GM18511 (cell line): Measurements from ENCODE around the gene KCNAB1.
"Not testable (repeated sequence)": the region's sequence is repeated elsewhere in the genome, so short reads cannot be mapped to it uniquely, and the experiment has no call there.

Experiments
- ATAC-seq: cut with Tn5 transposase; IDR thresholded peaks from one replicate; pipeline ENCODE4 v1.9.1; 2021; ENCODE audit warnings: mild to moderate bottlenecking, moderate library complexity; ENCODE audit not compliant: unreplicated experiment

KCNAB1 gene

DNA sequence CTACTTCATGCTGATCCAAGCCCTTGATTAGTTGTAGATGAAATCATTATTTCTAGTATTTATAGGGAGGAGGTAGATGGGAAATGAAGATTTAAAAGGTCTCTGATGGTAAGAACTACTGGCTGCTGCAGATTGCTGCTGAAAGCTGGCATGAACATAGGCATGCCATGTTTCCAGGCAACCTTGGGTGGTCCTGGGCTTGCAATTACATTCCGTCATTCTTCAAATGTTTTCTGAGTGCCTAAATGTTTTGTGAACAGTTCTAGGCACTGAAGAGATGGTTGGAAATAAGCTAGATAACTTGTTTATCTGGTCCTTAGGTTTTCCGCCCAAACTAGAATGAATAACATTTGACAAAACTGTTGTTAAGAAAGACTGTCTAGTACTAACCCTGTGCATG, 95.8 kb downstream of the KCNAB1 start:
- ATAC-seq: no peak

DNA sequence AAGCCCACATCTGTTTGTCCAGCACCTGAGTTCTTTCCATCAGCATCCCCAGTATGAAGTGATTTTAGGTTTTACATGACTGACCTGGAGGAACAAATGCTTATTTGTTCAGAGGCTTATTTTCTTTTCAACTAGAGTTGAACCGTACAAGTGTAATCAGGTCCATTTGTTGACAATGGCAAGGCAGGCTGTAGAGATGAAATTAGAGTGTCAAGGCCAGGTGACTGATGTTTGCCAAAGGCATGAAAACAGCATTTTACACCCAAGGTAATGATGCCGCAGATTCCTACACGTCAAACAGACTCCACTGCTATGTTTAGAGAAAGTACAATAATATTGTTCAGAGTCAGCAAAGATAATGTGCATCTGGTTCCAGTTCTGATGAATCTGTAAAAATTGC, 96.5 kb downstream of the KCNAB1 start:
- ATAC-seq: no peak

DNA sequence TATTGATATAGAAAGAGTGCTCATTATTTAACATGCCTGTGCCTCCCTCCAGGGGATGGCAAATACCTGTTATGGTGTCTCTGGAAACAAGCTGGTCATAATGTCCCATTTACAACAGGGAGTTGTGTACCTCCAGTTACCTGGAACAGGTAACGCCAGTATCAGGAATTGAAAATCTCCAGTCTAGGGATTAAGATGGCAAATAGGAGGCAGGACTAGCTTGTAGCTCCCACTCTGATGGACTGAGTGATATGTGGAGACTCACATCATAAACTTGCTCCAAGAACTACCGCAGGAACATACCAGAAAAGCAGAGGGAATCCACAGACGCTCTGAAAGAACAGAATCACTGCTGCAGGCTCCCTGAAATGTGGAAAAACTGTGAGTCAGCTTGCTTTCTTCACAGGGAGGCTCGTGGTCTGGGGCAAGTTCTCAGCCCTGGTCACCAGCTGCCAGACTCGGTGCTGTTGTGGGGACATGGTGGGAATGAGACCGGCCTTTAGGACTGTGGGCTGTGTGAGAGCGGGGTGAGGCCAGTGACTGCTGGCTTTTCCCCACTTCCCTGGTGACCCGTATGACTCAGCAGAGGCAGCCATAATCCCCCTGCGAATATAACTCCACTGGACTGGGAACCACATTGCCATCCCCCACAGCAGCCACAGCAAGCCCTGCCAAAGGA, 97.4 kb downstream of the KCNAB1 start:
- ATAC-seq: no peak

DNA sequence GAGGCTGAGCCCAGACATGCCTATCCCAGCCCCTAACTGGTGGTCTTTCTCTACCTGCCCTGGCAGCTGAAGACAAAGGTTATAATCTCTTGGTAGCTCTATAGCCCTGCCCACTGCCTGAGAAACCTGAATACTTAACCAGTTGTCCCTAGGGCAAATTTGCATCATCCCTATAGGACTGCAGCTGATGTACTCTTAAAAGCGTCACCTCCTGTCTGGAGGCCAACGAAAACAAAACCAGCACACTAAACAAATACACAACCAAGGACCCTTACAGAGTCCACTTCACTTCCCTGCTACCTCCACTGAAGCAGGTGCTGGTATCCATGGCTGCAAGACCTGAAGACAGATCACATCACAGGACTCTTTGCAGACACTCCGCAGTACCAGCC, 98.0 kb downstream of the KCNAB1 start:
- ATAC-seq: no peak

DNA sequence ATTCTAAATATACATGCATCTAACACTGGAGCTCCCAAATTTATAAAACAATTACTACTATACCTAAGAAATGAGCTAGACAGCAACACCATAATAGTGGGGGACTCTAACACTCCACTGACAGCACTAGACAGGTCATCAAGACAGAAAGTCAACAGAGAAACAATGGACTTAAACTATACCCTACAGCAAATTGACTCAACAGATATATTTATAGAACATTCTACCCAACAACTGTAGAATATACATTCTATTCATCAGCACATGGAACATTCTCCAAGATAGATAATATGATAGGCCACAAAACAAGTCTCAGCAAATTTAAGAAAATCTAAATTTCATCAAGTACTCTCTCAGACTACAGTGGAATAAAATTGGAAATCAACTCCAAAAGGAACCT, 102.0 kb downstream of the KCNAB1 start:
- not testable (repeated sequence) for ATAC-seq

DNA sequence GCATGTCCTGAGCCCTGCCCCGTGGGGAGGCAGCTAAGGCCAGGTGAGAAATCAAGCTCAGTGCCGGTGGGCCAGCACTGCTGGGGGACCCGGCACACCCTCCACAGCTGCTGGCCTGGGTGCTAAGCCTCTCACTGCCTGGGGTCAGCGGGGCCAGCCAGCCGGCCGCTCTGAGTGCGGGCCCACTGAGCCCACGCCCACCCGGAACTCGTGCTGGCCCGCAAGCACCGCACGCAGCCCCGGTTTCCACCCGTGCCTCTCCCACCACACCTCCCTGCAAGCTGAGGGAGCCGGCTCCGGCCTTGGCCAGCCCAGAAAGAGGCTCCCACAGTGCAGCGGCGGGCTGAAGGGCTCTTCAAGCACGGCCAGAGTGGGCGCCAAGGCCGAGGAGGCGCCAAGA, 103.7 kb downstream of the KCNAB1 start:
- not testable (repeated sequence) for ATAC-seq

DNA sequence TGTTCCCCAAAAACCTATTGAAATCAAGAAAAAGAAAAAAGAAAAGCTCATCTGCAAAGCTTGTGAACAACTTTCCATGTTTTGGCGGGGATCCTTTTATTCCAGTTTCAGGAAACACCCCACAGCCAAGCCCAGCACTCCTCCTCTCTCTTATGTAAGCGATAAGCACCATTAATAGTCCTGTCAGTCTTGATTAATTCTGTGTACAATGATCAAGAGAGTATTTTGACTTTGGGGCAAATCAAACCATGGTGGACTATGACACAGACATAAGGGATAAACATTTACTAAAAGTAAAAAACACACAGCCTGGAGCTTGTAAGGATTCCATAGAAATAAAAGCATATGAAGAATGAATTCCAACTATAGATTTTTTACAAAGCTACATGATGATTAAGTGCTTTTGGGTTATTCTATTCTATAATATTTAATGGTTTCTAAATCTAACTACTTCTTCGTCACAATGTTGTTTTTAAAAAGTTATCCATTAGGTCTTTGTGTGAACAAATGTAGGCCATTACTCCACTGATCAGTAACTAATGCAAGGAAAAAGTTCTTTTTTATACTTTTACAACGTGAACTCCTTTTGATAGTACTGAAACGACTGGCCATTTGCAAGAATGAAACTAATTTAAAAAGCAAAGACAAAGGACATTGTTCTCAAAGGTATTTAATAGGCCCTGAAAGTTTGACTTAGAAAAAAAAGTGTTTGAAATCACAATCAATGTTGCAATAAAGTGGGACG, 106.5 kb downstream of the KCNAB1 start:
- no peak for ATAC-seq

DNA sequence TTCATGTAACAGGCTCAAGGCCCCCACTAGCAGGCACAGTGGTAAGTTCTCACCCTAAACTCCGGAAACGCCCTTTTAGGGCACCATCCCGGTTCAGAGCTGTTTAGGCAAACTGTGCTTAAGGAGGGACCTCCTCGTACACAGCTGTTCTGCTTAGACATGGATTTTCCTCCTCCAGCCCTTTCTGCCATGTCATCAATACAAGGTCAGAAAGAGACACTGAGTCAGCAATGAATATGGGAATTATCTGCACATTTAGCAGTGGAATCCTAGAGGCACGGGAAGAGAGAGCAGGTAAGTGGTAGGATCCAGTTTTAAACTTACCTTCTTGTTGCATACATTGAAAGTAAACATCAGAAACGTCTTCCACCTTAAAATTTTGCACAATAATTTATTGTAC, 107.3 kb downstream of the KCNAB1 start:
- ATAC-seq: no peak

DNA sequence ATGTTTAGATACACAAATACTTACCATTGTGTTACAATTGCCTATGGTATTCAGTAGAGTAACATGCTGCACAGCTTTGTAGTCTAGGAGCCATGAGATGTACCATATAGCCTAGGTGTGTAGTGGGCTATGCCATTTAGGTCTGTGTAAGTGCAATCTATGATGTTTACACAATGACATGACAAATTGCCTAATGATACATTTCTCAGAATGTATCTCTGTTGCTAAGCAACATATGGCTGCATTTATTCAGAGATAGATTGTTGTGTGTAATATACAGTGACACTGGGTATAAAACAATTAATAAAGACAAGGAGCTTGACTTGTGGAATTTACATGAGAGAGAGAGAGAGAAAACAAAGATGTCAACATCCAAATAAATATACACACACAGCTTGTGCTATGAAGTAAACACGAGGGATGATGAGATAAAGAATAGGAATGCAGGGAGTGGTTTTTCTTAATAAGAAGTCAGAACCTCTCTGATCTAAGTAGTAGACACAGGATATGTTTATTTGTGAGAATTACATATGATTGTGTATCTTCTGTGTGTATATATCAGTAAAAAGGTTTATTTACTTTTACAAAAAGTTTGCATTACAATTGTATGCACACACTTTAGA, 110.0 kb downstream of the KCNAB1 start:
- no peak for ATAC-seq

DNA sequence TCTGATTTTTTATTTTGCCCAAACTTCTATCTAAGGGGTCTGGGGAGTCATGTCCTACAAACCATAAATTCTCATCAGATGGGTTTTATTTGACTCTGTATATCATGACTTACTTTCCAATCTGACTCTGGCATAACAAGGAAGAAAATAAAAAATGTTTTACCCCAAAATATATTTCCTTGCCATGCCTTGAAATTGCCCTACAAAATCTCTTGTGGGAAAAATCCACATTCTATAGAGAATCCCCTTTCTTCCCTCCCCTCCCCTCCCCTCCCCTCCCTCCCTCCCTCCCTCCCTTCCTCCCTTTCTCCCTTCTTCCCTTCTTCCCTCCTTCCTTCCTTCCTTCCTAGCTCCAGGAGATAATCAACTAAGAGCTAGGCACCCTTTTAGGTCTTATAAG, 110.8 kb downstream of the KCNAB1 start:
- ATAC-seq: not testable (repeated sequence)

DNA sequence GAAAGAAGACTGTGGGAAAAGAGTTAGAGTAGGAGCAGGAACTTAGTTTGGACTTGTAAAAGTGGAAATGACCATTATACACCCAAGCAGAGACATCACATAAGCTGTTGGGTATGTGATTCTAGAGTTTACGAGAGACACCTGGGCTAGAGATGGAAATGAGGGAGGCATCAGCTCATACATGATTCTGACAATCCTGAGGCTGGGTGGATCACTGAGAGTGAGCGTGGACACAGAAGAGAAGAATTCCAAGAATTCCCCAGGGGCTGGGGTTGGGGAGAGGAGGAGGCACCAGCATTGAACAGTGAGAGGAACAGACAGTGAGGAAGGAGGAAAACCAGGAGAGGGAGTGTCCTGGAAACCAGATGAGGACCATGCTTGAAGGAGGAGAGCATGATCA, 113.5 kb downstream of the KCNAB1 start:
- ATAC-seq: no peak

DNA sequence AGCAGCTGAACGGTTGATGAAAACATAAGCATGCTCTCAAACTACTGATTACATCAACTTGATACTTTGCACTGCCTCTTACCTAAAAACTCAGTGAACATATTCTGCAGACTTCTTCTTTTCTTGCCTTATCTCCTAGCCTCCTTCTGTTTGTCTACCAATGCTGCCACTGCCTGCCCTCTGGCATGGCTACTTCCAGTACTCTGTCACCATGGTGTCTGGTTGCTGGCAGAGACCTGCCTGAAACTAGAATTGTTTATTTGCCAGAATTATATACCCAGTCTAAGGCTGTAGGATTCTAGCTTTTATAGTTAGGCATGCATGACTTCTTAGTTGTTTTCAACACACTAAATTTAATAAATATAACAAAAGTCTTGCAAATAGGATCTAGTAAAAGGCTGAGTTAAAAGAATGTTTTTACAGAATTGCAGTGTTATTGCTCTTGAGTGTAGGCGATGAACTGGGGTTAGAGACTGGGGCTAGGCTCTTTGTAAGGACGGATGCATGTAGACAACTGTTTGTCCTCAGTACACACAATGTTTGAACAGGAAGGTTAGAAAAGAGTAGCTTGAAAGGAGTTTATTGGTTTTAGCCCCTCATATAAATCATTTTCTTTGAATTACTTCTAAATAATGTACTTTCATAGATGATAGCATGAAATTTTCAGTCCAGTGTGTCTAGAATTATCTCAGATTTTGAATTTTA, 116.3 kb downstream of the KCNAB1 start:
- ATAC-seq: no peak

DNA sequence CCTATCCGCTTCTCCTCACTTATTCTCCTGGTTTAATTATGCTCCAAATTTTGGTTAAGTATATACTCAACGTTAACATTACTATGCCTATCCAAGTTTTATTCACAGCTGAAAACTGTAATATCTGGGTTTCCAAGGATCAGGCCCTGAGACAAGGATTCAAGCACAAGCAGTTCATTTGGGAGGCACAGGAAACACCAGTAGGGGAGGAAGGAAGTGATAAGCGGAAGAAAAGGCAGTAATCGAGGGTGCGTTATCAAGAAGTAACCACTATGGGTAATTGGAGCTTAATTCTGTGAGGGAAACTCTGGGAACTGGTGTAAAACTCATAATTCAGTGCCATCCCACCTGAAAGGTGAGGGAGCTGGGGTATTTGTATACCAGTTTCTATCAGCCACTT, 120.3 kb downstream of the KCNAB1 start:
- no peak for ATAC-seq

DNA sequence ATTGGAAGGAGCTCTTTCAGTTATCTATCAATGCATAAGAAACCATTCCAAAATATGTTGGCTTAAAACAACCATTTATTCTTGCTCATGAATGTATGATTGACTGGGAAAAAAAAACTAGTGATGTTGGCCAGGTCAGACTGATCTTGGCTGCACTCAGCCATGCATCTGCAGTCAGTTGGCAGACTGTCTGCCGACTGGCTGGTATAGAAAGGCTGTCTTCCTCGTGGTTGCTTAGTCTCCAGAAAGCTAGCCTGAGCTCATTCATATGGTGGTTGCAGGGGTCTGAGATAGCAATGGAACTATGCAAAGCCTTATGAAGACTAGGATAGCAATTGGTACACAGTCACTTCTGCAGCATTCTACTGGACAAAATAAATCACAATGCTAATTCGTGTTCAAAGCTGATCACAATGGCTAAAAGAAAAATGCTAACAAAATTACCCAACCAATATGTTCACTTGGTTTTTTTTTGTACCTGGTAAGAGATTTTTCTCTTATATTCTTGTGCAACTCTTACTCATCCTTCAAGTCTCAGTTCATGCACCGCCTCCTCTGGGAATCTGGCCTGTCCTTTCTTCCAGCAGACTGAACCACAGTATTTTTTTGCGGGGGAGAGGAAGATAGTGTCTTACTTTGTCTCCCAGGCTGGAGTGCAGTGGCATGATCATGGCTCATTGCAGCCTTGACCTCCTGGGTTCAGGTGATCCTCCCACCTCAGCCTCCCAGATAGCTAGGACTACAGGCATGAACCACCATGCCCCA, 126.8 kb downstream of the KCNAB1 start:
- ATAC-seq: no peak

DNA sequence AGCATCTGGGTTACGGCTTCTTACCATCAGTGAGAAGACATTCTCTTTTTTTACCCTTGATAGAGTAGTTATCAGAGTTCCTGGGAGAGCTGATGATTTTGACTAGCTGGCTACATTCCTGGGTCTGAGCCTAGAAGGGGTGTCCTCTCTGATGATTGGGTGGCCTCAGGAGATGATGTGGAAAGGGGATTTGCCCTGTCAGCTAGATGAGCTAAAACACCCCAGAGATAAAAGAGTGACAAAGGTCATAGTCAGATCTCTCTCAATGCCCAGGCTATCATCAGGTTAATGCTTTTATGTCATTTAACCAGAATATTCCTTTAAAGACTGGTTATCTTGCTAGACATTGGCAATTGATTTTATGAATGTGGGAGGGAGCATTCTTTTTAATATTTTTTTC, 130.2 kb downstream of the KCNAB1 start:
- ATAC-seq: no peak

DNA sequence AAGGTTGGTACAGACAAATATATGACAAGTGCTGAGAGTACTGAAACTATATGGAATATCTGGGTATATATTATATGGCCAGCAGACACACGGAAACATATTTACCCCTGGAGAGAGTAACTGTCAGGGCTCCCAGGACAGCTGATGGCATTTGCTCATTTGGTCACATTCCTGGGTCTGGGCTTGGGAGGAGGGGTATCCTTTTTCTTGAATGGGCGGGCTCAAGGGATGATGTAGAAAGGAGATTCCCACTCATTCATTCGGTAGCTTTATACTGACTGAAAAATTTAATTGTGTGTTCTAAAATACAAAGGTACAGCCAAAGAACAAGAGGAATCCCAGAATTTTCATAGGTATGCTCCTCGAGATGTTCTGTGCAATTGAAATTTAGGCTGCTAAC, 131.0 kb downstream of the KCNAB1 start:
- ATAC-seq: no peak

DNA sequence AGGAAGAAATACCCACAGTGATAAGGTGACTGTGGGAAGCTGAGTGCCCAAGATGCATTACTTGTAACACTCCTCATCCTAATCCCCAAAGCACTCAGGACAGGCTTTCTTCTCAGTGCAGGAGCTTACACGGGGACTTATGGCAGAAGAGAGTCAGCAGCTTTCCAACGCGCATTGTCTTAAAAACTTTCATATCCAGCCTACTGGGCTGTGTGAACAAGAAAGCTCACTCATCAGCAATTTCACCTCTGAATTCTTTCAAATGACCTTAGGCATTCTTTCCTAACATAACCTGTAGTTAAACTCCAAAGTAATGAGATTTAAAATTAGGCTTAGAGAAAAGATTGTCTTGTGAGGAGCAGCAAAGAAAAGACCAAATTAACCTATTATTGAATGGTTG, 132.3 kb downstream of the KCNAB1 start:
- ATAC-seq: no peak

DNA sequence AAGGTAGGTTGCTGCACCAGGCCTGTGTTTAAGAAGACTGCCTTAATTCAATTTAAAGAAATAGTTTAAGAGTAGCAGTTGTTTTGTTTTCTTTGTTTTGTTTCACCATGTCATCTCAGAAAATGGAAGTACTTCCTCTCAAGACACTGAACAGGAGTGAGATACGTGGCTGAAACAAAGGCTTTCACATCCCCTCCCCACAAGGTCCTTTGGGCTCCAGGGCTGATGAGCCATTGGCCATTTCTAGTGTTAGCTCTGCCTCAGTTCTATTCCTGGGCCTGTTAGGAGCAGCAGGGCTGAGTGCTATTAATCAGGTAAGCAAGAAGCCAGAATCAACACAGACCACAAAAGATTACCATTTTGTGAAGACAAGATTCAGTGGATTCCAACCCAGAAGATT, 132.8 kb downstream of the KCNAB1 start:
- ATAC-seq: peak; percentile 66

DNA sequence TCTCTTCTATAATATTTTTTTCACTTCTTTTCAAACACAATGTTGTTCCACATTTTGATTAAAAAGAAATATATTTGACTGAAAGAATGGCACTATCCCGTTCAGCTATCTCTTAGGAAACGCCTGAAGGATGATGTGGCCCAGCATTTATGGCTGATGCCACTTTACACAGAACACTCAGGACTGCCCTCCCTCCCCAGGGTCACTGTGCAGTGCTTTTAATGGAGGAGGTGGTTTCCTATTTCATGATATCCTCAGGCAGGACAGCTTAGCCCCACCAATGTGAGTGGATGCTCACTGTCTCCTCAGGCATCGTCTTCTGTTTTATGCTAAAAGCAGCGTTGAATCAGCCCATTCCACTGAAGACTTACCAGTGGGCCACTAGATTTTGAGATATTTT, 135.9 kb downstream of the KCNAB1 start:
- ATAC-seq: no peak

DNA sequence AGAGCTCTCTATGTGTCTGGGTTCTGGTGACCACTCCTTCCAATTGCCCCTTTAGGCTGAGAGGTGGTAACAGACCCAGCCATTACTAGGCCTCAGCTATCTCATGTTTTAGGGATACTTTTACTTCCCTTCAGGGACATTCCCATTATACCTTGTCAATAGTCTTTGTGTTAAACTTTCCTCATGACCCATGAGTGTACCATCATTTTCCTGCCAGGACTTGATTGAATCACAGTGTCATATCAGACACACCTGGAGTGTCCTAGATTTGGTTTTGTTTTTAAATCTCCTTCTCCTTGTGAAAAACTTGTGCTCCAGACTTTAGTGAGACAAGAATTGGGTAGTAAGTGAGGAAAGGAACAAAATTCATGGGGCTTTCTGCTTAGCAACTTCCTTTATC, 136.6 kb downstream of the KCNAB1 start:
- ATAC-seq: no peak

DNA sequence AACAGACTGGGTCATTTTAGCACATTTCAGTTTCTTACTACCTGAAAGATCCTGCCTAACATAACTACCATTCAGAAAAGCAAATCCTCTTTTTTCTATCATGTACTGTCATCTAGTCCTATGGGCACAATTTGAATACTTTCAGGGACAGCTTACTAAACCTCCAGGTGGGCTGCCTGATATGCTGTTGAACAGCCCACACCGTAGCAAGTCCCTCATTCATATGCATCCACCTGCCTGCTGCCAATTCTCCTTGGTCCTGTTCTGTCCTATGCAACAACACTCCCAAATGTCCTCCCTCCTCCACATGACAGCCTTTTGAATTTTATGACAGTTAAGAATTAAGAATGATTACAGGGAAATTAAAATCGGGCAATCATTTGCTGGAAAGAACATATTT, 137.9 kb downstream of the KCNAB1 start:
- no peak for ATAC-seq
